Adrenal gland (tissue), 5 donors: ENCODE measurements around the gene FHL1.

Experiments
- POLR2A ChIP-seq, 2 donors: fragments of 450-650 bp; IDR thresholded peaks; one replicate each; pipeline ENCODE4 v1.6.1; 2017; ENCODE audit warnings: antibody characterized with exemption in 2 of 2, mild to moderate bottlenecking in 2 of 2, moderate library complexity in 1 of 2
- TF ChIP-seq, protein P1 (sequence below), 6 experiments: fragments of 450-650 bp in 4 of 6; fragments of 200-600 bp in 2 of 6; sonication (generic) in 1 of 6; IDR thresholded peaks; 1 replicate in 5 of 6; 2 replicates in 1 of 6; pipeline versions ENCODE4 v1.5.1 to v1.8.0; 2016 to 2021; ENCODE audit warnings: antibody characterized with exemption in 6 of 6, mild to moderate bottlenecking in 2 of 6, moderate library complexity in 1 of 6
- donor health status: DM: no; HTN: no; CAD: no.

DNA sequence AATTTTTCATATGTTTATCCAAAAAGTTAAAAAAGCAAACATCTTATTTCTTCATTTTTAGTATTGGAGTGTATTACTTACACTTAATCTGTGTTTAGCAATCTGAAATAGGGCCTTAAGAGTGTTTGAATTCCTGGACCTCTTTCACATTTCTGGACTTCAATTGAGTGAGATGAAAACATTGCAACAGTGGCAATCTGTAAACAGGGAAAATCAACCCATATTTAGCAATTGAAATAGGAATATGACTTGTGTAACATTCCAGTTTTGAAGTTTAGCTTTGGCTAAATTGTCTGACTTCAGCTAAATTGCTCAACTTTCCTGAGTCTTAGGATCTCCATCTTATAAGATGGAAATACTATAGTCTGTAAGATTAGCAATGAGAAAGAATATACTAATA, 34.6 kb upstream of the FHL1 start:
- TF ChIP-seq, protein P1, sequence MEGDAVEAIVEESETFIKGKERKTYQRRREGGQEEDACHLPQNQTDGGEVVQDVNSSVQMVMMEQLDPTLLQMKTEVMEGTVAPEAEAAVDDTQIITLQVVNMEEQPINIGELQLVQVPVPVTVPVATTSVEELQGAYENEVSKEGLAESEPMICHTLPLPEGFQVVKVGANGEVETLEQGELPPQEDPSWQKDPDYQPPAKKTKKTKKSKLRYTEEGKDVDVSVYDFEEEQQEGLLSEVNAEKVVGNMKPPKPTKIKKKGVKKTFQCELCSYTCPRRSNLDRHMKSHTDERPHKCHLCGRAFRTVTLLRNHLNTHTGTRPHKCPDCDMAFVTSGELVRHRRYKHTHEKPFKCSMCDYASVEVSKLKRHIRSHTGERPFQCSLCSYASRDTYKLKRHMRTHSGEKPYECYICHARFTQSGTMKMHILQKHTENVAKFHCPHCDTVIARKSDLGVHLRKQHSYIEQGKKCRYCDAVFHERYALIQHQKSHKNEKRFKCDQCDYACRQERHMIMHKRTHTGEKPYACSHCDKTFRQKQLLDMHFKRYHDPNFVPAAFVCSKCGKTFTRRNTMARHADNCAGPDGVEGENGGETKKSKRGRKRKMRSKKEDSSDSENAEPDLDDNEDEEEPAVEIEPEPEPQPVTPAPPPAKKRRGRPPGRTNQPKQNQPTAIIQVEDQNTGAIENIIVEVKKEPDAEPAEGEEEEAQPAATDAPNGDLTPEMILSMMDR (IDR thresholded peaks at IDR 0.05) = no peak
- TF ChIP-seq POLR2A (IDR thresholded peaks at IDR 0.05) = no peak
